ENCODE measurements around the gene KPRP.

The KPRP gene

GRCh38 chr1:152776361-152776760 lies 18.5 kb downstream of the KPRP start:
- DNase-seq = no peak

- no peak for DNase-seq
Observed at GRCh38 chr1:152777510-152778137, 19.8 kb downstream of the KPRP start.

GRCh38 chr1:152783095-152783494 lies 25.3 kb downstream of the KPRP start:
- DNase-seq = no peak

- DNase-seq = peak; percentile 41
Observed at GRCh38 chr1:152786077-152786476, 28.3 kb downstream of the KPRP start, which contains the start of gene LCE1E. Gene LCE1E, plus strand, starts transcription at chr1:152786257. Its CDS starts 1,043 bp downstream, at chr1:152787300.

GRCh38 chr1:152795686-152796085 lies 37.9 kb downstream of the KPRP start:
- no peak for DNase-seq

- DNase-seq = no peak
Observed at GRCh38 chr1:152796421-152796820, 38.6 kb downstream of the KPRP start, which contains the start of gene LCE1D. Gene LCE1D, plus strand, starts transcription at chr1:152796721. Its CDS starts 1,074 bp downstream, at chr1:152797795.

- no peak for DNase-seq
Observed at GRCh38 chr1:152801333-152801732, 43.5 kb downstream of the KPRP start.

GRCh38 chr1:152806576-152806975 lies 48.8 kb downstream of the KPRP start, which contains the start of gene LCE1C:
Gene LCE1C, minus strand, starts transcription at chr1:152806651. Its CDS starts 1,173 bp downstream, at chr1:152805478.
- DNase-seq = no peak

- DNase-seq = no peak
Observed at GRCh38 chr1:152811050-152811449, 53.2 kb downstream of the KPRP start.

All from NCI-H1417 treated with DMSO at 0.1 percent for 48 hours (cell line).